Osteoblast (primary cell): Measurements from ENCODE around the gene ADORA1. TPM values are rescaled to one million over a fixed set of nuclear protein-coding genes. Genes with fewer than 3 reads are reported as not detected.

Experiments used
- DNase-seq: peaks from one replicate; pipeline ENCODE4 v3.0.0; 2011; ENCODE audit warnings: low spot score, mixed read lengths; ENCODE audit not compliant: insufficient read length; ENCODE audit errors: missing footprints
- H2AFZ ChIP-seq: 2 replicates; pipeline ENCODE4 v1.6.0; 2011; ENCODE audit warnings: mild to moderate bottlenecking, low read length
- H3K27ac ChIP-seq: 2 replicates; pipeline ENCODE4 v1.5.1; 2011; ENCODE audit warnings: mild to moderate bottlenecking, low read depth, low read length, moderate library complexity
- H3K27me3 ChIP-seq: 2 replicates; pipeline ENCODE4 v1.6.0; 2012; ENCODE audit warnings: mild to moderate bottlenecking, control low read depth, inconsistent platforms, low read length, moderate library complexity; ENCODE audit not compliant: insufficient read depth
- H3K36me3 ChIP-seq: 2 replicates; pipeline ENCODE4 v1.5.1; 2011; ENCODE audit warnings: mild to moderate bottlenecking, low read length, control low read depth, moderate library complexity; ENCODE audit not compliant: insufficient read depth
- H3K4me1 ChIP-seq: 2 replicates; pipeline ENCODE4 v1.5.1; 2011; ENCODE audit warnings: mild to moderate bottlenecking, low read length, control low read depth, moderate library complexity; ENCODE audit not compliant: insufficient read depth
- H3K4me2 ChIP-seq: 2 replicates; pipeline ENCODE4 v1.6.0; 2011; ENCODE audit warnings: mild to moderate bottlenecking, low read length; ENCODE audit not compliant: insufficient read depth
- H3K4me3 ChIP-seq: fragments of 200-600 bp; sonication (generic); 3 replicates; pipeline ENCODE4 v1.5.1; 2012; ENCODE audit warnings: mild to moderate bottlenecking, low read length, inconsistent platforms; ENCODE audit not compliant: insufficient read depth
- H3K79me2 ChIP-seq: 2 replicates; pipeline ENCODE4 v1.6.0; 2012; ENCODE audit warnings: mild to moderate bottlenecking, low read length, control low read depth, inconsistent platforms; ENCODE audit not compliant: insufficient read depth
- H3K9me3 ChIP-seq: 2 replicates; pipeline ENCODE4 v1.5.1; 2011; ENCODE audit warnings: low read depth, low read length, control low read depth
- H4K20me1 ChIP-seq: 2 replicates; pipeline ENCODE4 v1.6.0; 2012; ENCODE audit warnings: mild to moderate bottlenecking, low read length, control low read depth; ENCODE audit not compliant: insufficient read depth
- CTCF ChIP-seq: IDR thresholded peaks from 2 replicates; pipeline ENCODE4 v1.5.1; 2011; ENCODE audit warnings: mild to moderate bottlenecking, low read depth, low read length, moderate library complexity; ENCODE audit errors: extremely low read depth
- total RNA-seq: library from RNA; depleted of rRNA; stranded (reverse); fragments of >200 nt; gene quantifications from 2 replicates; pipeline ENCODE4 v1.2.3, GENCODE V29; 2012

ADORA1 gene
- total RNA-seq, 1 donor = 4.0 TPM

- Histone ChIP-seq H2AFZ (no peak overlapping the region), H3K36me3 (no peaks in the 10 kb centered on the region), H3K9me3 (no peaks in the 10 kb centered on the region), H3K4me2 (no peak overlapping the region), H3K4me3 (no peak overlapping the region), H3K27me3 (no peaks in the 10 kb centered on the region), H4K20me1 (no peaks in the 10 kb centered on the region), H3K79me2 (no peaks in the 10 kb centered on the region), H3K27ac (no peak overlapping the region), H3K4me1 (peaks cover 36% of the 10 kb centered on the region)
- no peak for TF ChIP-seq CTCF
- DNase-seq = peak; percentile 35
Measured at GRCh38 chr1:203178821-203179666, 51.5 kb downstream of the ADORA1 start.

GRCh38 chr1:203179667-203180005 is 52.1 kb downstream of the ADORA1 start:
- H3K27me3 ChIP-seq = no peaks in the 10 kb centered on the region
- no peak for TF ChIP-seq CTCF

GRCh38 chr1:203180611-203181330 is 53.2 kb downstream of the ADORA1 start:
- H2AFZ ChIP-seq = no peak overlapping the region
- H3K4me2 ChIP-seq = no peak overlapping the region
- H3K36me3 ChIP-seq = no peaks in the 10 kb centered on the region
- DNase-seq = peak; percentile 52
- H3K4me1 ChIP-seq = peaks cover 28% of the 10 kb centered on the region
- H3K27ac ChIP-seq = no peak overlapping the region
- H3K79me2 ChIP-seq = no peaks in the 10 kb centered on the region
- no peaks in the 10 kb centered on the region for H3K9me3 ChIP-seq
- H3K4me3 ChIP-seq = no peak overlapping the region
- no peaks in the 10 kb centered on the region for H4K20me1 ChIP-seq
- H3K27me3 ChIP-seq = no peaks in the 10 kb centered on the region
- TF ChIP-seq CTCF = no peak

More at GRCh38 chr1:203179667-203180005, 52.1 kb downstream of the ADORA1 start:
- no peak for DNase-seq
- Histone ChIP-seq H2AFZ (no peak overlapping the region), H3K4me3 (no peak overlapping the region), H3K4me1 (peaks cover 36% of the 10 kb centered on the region), H3K9me3 (no peaks in the 10 kb centered on the region), H3K79me2 (no peaks in the 10 kb centered on the region), H3K36me3 (no peaks in the 10 kb centered on the region), H3K27ac (no peak overlapping the region), H4K20me1 (no peaks in the 10 kb centered on the region), H3K4me2 (no peak overlapping the region)
